ENCODE measurements around the gene RNF223. TPM values are rescaled to one million over a fixed set of nuclear protein-coding genes. Genes with fewer than 3 reads are reported as not detected.
A peak's percentile ranks its signal among the peaks of the same experiment; 100 is the strongest.

The RNF223 gene
- total and polyA plus RNA-seq, 2 experiments from 2014 or later = 0.43 to 0.88 TPM

DNA sequence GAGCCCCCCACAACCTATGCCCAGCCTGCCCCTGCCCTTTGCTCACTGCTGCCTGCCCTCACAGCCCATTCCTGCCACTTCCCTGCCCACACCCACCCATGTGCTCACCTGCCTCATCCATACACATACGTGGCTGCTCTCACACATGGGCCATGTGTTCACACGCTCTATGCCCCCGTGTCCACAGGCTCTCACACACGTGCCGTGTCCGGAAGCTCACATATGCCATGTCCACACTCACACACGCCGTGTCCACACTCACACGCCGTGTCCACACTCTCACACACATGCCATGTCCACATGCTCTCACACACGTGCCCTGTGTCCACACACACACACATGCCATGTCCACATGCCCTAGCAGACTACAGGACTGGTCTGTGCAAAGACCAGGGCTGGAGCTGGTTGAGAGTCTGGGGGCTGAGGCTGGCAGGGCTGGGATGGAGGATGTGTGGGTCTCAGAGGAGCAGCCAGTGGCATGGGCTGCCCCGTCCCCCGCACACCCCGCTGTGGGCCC, 583 bp upstream of the RNF223 start:
- no peaks in the 10 kb centered on the region for H4K20me1 ChIP-seq (ENCODE audit: insufficient read depth, poor library complexity, severe bottlenecking)
- no peak for DNase-seq (ENCODE audit: low spot score)
- no peaks in the 10 kb centered on the region for H3K79me2 ChIP-seq
- peaks cover 8% of the 10 kb centered on the region for H3K4me1 ChIP-seq (ENCODE audit: insufficient read depth)
- no peak overlapping the region for H3K4me3 ChIP-seq
- H2AFZ ChIP-seq = no peak overlapping the region
- no peaks in the 10 kb centered on the region for H3K9me3 ChIP-seq (ENCODE audit: low read depth)
- WGBS (ENCODE audit: low lambda C conversion rate, missing lambda C conversion rate) = 91% methylated on average over 14 of the region's 14 CpGs
- no peaks in the 10 kb centered on the region for H3K27me3 ChIP-seq
- H3K27ac ChIP-seq = no peak overlapping the region
- no peak overlapping the region for H3K4me2 ChIP-seq
- no peaks in the 10 kb centered on the region for H3K36me3 ChIP-seq (replicated peaks; ENCODE audit: insufficient read depth, low read depth)
- TF ChIP-seq CTCF (IDR thresholded peaks at IDR 0.05; ENCODE audit: poor library complexity) = no peak
- TF ChIP-seq EZH2 (IDR thresholded peaks at IDR 0.05; ENCODE audit: borderline replicate concordance) = no peak
- TF ChIP-seq EZH2phosphoT487 (IDR thresholded peaks at IDR 0.05; ENCODE audit: low read depth, severe bottlenecking, unreplicated experiment) = no peak
- H3K9me2 ChIP-seq (replicated peaks; ENCODE audit: insufficient read depth) = no peaks in the 10 kb centered on the region

GRCh38 chr1:1072849-1073742, 1.0 kb downstream of the RNF223 start:
- Histone ChIP-seq H3K27ac (peak overlapping the region; percentile 48), H3K4me3 (no peak overlapping the region), H2AFZ (no peak overlapping the region), H3K27me3 (no peaks in the 10 kb centered on the region), H3K4me1 (ENCODE audit: insufficient read depth) (peaks cover 5% of the 10 kb centered on the region), H4K20me1 (ENCODE audit: insufficient read depth, poor library complexity, severe bottlenecking) (no peaks in the 10 kb centered on the region), H3K9me3 (ENCODE audit: low read depth) (no peaks in the 10 kb centered on the region), H3K36me3 (replicated peaks; ENCODE audit: insufficient read depth, low read depth) (no peaks in the 10 kb centered on the region), H3K4me2 (peak overlapping the region; percentile 56), H3K9me2 (replicated peaks; ENCODE audit: insufficient read depth) (no peaks in the 10 kb centered on the region), H3K79me2 (no peaks in the 10 kb centered on the region)
- TF ChIP-seq EZH2phosphoT487 (IDR thresholded peaks at IDR 0.05; ENCODE audit: low read depth, severe bottlenecking, unreplicated experiment) (no peak), EZH2 (IDR thresholded peaks at IDR 0.05; ENCODE audit: borderline replicate concordance) (no peak)
- 88% methylated on average over 25 of the region's 28 CpGs for WGBS (ENCODE audit: low lambda C conversion rate, missing lambda C conversion rate)
- DNase-seq (ENCODE audit: low spot score) = no peak

DNA sequence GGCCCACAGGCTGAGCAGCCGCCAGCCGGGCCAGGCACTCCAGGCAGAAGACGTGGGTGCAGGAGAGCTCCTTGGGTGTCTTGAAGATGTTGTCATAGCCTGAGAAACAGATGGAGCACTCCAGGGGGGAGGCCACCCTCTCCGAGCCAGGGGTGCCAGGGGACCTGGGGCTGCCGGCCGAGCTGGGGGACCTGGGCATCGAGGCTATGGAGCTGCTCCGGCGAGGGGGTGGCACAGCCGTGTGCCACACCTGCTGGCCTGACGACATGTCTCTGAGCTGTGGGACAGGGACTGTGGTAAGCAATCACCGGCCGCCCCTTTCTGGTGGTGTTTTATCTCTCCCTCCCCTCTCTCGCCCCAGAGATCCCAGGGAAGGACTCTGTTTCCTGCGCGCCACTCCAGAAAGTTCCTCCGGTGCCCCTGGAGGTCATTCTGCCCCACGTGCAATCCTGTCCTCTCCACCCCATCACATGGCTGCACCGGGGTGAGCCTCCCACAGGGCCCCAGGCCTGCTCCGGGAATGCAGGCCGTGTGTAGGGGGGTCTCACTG, 1.7 kb downstream of the RNF223 start:
- WGBS (ENCODE audit: low lambda C conversion rate, missing lambda C conversion rate) = 87% methylated on average over 21 of the region's 21 CpGs
- DNase-seq (ENCODE audit: low spot score) = no peak
- no peak overlapping the region for H3K4me2 ChIP-seq
- H2AFZ ChIP-seq = no peak overlapping the region
- no peaks in the 10 kb centered on the region for H3K36me3 ChIP-seq (replicated peaks; ENCODE audit: insufficient read depth, low read depth)
- H3K9me2 ChIP-seq (replicated peaks; ENCODE audit: insufficient read depth) = no peaks in the 10 kb centered on the region
- no peaks in the 10 kb centered on the region for H3K79me2 ChIP-seq
- no peak for TF ChIP-seq EZH2 (IDR thresholded peaks at IDR 0.05; ENCODE audit: borderline replicate concordance)
- no peak for TF ChIP-seq CTCF (IDR thresholded peaks at IDR 0.05; ENCODE audit: poor library complexity)
- no peak for TF ChIP-seq EZH2phosphoT487 (IDR thresholded peaks at IDR 0.05; ENCODE audit: low read depth, severe bottlenecking, unreplicated experiment)
- H3K4me1 ChIP-seq (ENCODE audit: insufficient read depth) = peaks cover 5% of the 10 kb centered on the region
- no peaks in the 10 kb centered on the region for H3K27me3 ChIP-seq
- H4K20me1 ChIP-seq (ENCODE audit: insufficient read depth, poor library complexity, severe bottlenecking) = no peaks in the 10 kb centered on the region
- no peak overlapping the region for H3K4me3 ChIP-seq
- H3K27ac ChIP-seq = no peak overlapping the region
- no peaks in the 10 kb centered on the region for H3K9me3 ChIP-seq (ENCODE audit: low read depth)
